Measurements from ENCODE around the gene LYPD6. TPM values are rescaled to one million over a fixed set of nuclear protein-coding genes. Genes with fewer than 3 reads are reported as not detected.

LYPD6 gene
- total and polyA plus RNA-seq, 4 donors, result 0.15 to 0.42 (median 0.23) TPM

DNA sequence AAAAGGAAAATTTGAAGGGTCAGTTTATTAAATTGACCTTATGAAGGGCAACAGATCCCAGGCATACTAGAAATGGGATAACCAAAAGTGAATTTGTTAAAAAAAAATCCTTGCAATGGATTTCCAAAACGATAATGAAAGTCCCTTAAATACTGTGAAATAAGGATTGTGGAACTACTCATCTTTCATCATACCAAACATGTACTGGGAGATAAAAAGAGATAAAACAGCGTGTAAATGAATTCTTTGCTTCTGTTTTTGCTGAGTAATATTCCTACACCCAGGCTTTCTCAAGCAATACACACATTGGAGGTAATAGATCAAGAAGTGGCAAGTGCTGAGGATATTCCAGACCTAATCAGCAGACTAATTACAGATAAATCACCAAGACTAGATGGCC is 3.8 kb downstream of the LYPD6 start:
- H3K27me3 ChIP-seq (ENCODE audit: control insufficient read depth in 4 of 4, insufficient read depth in 4 of 4, low read length in 3 of 4), result no peaks in the 10 kb centered on the region
- WGBS, result 89% methylated on average over 2 of the region's 2 CpGs

DNA sequence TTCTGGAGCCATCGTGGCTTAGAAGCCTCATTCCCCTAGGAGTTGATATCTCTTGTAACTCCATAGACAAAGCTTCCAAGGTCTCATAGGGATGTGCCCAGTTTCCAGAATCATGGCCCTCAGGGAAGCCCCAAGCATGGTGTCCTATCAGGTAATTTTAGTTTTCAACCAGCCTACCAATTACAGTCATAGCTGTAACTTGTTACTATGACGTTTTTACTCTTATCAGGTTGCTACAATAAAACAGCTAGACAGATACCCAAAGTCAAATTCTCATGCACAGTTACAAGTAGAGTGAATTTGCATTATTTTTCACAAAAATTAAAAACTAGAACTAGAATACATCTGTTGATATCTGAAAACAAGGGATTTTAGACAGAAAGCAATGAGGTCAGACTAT is 8.9 kb downstream of the LYPD6 start:
- 81% methylated on average over 2 of the region's 2 CpGs for WGBS
- H3K4me3 ChIP-seq (ENCODE audit: low read depth in 1 of 3, low read length in 3 of 3), result no peak overlapping the region
- no peaks in the 10 kb centered on the region for H3K27me3 ChIP-seq (ENCODE audit: control insufficient read depth in 4 of 4, insufficient read depth in 4 of 4, low read length in 3 of 4)
- TF ChIP-seq HNF4A (conservative IDR thresholded peaks at IDR 0.05), result no peak
- TF ChIP-seq FOXA2 (IDR thresholded peaks at IDR 0.05), result no peak
- H3K36me3 ChIP-seq (ENCODE audit: control insufficient read depth in 4 of 4, insufficient read depth in 3 of 4, low read depth in 1 of 4, low read length in 3 of 4), result no peaks in the 10 kb centered on the region
- no peaks in the 10 kb centered on the region for H3K4me1 ChIP-seq (ENCODE audit: control insufficient read depth in 4 of 4, insufficient read depth in 4 of 4, low read length in 3 of 4)
- H3K9me3 ChIP-seq (ENCODE audit: control insufficient read depth in 4 of 4, low read length in 3 of 4), result no peaks in the 10 kb centered on the region
- no peak for DNase-seq (ENCODE audit: low spot score)
- H3K27ac ChIP-seq (ENCODE audit: low read depth in 1 of 2, low read length in 2 of 2), result no peak overlapping the region
- no peak overlapping the region for H3K9ac ChIP-seq (ENCODE audit: low read depth in 1 of 2, low read length in 2 of 2)

More for the DNA sequence above, 3.8 kb downstream of the LYPD6 start:
- Histone ChIP-seq H3K4me1 (ENCODE audit: control insufficient read depth in 4 of 4, insufficient read depth in 4 of 4, low read length in 3 of 4) (peaks cover 0 to 19% (median 13%) of the 10 kb centered on the region in 4 donors), H3K9me3 (ENCODE audit: control insufficient read depth in 4 of 4, low read length in 3 of 4) (no peaks in the 10 kb centered on the region), H3K9ac (ENCODE audit: low read depth in 1 of 2, low read length in 2 of 2) (no peak overlapping the region), H3K27ac (ENCODE audit: low read depth in 1 of 2, low read length in 2 of 2) (no peak overlapping the region), H3K36me3 (ENCODE audit: control insufficient read depth in 4 of 4, insufficient read depth in 3 of 4, low read depth in 1 of 4, low read length in 3 of 4) (no peaks in the 10 kb centered on the region), H3K4me3 (ENCODE audit: low read depth in 1 of 3, low read length in 3 of 3) (no peak overlapping the region)
- TF ChIP-seq CTCF (IDR thresholded peaks at IDR 0.05; ENCODE audit: low read depth, low read length, missing input control) (no peak), RXRA (IDR thresholded peaks at IDR 0.05) (no peak), REST (IDR thresholded peaks at IDR 0.05) (no peak), JUND (IDR thresholded peaks at IDR 0.05) (no peak), NR2F2 (IDR thresholded peaks at IDR 0.05) (no peak)
- no peak for DNase-seq (ENCODE audit: low spot score)

DNA sequence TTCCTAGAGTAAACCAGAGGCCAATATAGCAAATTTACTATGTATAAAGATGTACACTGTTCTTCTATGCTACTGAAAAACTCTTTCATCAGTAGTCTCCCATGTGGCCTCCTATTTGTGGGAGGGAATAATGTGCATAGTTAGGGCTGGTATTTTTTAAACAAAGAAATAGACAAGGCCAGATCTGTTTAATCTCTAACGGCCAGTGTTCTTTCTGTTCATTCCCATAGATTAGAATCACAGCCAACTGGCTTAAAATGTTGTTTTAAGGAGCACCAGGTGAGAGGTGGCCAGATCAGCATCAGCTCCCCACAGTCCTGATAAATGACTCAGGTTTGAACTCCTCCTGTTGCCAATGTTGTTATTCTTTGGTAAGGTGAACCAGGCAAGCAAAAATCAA is 12.1 kb downstream of the LYPD6 start:
- 55% methylated on average over 1 of the region's 1 CpG for WGBS
- H3K9me3 ChIP-seq (ENCODE audit: control insufficient read depth in 4 of 4, low read length in 3 of 4), result no peaks in the 10 kb centered on the region

More for the DNA sequence above, 12.1 kb downstream of the LYPD6 start:
- H3K4me1 ChIP-seq (ENCODE audit: control insufficient read depth in 4 of 4, insufficient read depth in 4 of 4, low read length in 3 of 4), result no peaks in the 10 kb centered on the region
- no peak overlapping the region for H3K27ac ChIP-seq (ENCODE audit: low read depth in 1 of 2, low read length in 2 of 2)
- no peak for DNase-seq (ENCODE audit: low spot score)
- no peak overlapping the region for H3K4me3 ChIP-seq (ENCODE audit: low read depth in 1 of 3, low read length in 3 of 3)
- no peaks in the 10 kb centered on the region for H3K36me3 ChIP-seq (ENCODE audit: control insufficient read depth in 4 of 4, insufficient read depth in 3 of 4, low read depth in 1 of 4, low read length in 3 of 4)
- TF ChIP-seq EGR1 (IDR thresholded peaks at IDR 0.05; ENCODE audit: low read depth in 2 of 2), result no peak
- no peak for TF ChIP-seq YY1 (IDR thresholded peaks at IDR 0.05)
- TF ChIP-seq NR2F2 (IDR thresholded peaks at IDR 0.05), result no peak
- no peak for TF ChIP-seq JUND (IDR thresholded peaks at IDR 0.05)
- TF ChIP-seq RAD21 (IDR thresholded peaks at IDR 0.05), result no peak
- TF ChIP-seq FOXA1 (IDR thresholded peaks at IDR 0.05), result no peak
- TF ChIP-seq SP1 (IDR thresholded peaks at IDR 0.05), result no peak
- TF ChIP-seq, protein P1, sequence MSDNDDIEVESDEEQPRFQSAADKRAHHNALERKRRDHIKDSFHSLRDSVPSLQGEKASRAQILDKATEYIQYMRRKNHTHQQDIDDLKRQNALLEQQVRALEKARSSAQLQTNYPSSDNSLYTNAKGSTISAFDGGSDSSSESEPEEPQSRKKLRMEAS (IDR thresholded peaks at IDR 0.05), result no peak
- no peaks in the 10 kb centered on the region for H3K27me3 ChIP-seq (ENCODE audit: control insufficient read depth in 4 of 4, insufficient read depth in 4 of 4, low read length in 3 of 4)
- H3K9ac ChIP-seq (ENCODE audit: low read depth in 1 of 2, low read length in 2 of 2), result no peak overlapping the region

Data from liver (tissue), 9 donors.